ENCODE results near the gene RANBP3.

The RANBP3 gene

DNA sequence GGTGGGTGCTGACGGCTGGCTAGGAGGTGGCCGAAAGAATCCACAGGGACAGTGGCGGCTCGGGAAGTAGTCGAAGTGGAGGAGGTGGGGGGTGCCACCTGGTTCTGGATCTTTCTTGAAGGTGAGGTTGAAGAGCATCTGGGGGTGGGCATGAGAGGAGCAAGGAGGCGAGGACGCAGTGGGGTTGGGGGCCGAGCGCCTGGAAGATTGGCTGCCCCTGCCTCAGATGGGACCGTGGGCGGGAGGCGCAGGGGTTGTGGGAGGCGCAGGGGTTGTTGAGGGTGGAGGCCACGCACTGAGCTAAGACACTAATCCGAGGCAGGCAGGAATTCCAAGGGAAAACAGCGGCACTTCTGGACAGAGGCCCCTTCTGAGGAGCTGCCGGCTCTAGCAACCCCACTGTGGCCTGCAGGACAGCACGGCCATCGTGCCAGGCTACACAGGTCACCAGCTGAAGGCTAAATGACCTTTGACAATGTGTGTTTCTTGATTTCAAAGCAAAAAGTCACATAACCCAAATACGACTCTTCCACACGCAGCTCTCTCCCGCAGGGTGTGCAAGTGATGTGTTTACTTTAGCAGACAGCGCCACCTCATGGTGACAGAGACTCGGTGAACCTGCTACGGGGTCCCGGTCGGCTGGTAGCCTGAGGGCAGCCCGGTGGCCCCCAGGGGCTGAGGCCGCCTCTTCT, 44.1 kb upstream of the RANBP3 start:
- TF ChIP-seq, protein P1, sequence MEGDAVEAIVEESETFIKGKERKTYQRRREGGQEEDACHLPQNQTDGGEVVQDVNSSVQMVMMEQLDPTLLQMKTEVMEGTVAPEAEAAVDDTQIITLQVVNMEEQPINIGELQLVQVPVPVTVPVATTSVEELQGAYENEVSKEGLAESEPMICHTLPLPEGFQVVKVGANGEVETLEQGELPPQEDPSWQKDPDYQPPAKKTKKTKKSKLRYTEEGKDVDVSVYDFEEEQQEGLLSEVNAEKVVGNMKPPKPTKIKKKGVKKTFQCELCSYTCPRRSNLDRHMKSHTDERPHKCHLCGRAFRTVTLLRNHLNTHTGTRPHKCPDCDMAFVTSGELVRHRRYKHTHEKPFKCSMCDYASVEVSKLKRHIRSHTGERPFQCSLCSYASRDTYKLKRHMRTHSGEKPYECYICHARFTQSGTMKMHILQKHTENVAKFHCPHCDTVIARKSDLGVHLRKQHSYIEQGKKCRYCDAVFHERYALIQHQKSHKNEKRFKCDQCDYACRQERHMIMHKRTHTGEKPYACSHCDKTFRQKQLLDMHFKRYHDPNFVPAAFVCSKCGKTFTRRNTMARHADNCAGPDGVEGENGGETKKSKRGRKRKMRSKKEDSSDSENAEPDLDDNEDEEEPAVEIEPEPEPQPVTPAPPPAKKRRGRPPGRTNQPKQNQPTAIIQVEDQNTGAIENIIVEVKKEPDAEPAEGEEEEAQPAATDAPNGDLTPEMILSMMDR (conservative IDR thresholded peaks at IDR 0.05): peak; percentile 70
- H3K27ac ChIP-seq: peak overlapping the region; percentile 99

DNA sequence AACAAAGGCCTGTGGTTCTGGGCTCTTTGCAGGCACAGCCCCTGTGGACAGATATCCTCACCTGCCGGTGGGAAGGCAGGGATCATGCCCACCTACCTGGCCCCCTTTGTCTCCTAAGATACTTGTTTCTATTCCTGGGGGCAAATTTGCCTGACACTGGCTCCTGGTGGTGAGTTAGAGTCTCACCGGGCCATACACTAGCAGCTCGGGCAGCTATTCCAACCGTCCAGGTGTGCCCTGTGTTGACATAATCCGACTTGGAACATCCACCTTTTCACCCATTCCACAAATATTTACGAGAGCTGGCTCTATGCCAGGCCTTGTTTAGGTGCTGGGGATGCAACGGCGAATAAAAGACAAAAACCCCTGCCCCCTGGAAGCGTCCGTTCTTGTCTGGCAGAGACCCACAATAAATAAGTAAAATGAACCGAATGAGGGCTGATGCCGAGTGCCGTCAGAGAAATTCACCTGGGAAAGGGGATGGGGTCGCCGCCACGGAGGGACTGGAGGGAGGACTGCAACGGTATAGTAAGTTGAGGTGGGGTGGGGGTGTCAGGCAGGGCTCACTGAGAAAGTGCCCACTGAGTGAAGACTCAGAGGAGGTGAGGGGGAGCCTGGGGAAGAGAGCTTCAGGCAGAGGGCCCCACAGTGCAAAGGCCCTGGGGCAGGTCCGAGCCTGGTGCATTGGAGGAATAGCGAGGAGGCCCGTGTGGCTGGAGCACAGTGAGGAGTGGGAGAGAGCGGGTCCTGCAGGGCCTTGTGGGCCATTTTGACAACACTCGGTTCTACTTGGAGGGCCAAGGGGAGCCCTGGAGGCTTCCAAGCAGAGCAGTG, 43.2 kb upstream of the RANBP3 start:
- peak overlapping the region; percentile 99 for H3K27ac ChIP-seq
- TF ChIP-seq, protein P1 (conservative IDR thresholded peaks at IDR 0.05): peak; percentile 39

DNA sequence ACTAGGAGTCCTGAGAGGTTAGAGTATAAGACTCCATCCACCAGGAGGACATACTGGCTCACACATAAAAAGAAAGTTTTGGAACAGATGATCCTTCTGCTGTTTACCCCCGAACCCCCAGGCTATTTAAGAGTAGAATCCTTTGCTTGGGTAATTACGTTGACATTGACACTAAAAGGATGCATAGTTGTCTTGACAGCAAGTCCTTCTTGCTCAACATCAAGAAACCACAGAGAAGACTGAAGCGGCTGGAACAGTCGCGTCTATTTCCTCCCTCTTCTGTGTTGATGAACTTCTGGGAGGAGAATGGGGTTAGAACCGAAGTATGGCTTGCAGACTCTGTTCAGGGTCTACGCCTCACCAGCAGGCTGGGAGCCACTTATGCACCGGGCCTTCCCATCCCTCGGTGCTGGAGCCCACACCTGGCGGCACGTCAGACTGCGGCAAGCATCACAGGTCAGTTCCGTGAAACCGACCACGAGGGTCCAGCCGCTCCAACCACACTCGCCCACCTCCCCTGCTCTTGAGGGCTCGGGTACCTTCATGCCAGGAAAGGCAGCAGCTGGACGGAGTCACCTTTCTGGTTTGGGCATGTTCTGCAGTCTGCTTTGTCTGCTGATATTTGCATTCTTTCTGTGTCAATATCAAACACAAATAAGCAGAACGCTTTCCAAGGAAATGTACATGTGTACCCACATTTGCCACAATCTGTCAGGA, 42.4 kb upstream of the RANBP3 start:
- TF ChIP-seq, protein P1 (conservative IDR thresholded peaks at IDR 0.05): no peak

DNA sequence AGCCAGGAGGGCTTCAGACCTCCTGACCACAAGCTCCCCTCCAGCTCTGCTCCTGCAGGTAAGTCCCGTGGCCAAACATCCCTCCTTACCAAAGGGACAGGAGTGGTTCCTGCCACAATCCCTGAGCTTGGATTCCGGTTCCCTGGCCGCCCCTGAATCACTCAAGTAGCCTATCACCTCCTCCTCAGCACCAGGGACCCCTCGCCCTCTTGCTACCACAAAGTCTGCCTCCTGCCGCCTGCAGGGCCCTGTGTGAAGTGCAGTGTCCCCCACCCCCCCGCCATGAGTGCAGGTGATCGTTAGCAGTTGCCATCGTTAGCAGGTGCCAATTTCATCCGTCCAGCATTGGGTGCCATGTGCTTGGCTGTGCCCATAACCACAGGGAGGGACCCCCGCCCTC, 40.8 kb upstream of the RANBP3 start:
- H3K27ac ChIP-seq: peak overlapping the region; percentile 99; the same call in 1 of the 2 replicates
- TF ChIP-seq, protein P1 (conservative IDR thresholded peaks at IDR 0.05): no peak

More for the DNA sequence above, 42.4 kb upstream of the RANBP3 start:
- H3K27ac ChIP-seq: peak overlapping the region; percentile 99

DNA sequence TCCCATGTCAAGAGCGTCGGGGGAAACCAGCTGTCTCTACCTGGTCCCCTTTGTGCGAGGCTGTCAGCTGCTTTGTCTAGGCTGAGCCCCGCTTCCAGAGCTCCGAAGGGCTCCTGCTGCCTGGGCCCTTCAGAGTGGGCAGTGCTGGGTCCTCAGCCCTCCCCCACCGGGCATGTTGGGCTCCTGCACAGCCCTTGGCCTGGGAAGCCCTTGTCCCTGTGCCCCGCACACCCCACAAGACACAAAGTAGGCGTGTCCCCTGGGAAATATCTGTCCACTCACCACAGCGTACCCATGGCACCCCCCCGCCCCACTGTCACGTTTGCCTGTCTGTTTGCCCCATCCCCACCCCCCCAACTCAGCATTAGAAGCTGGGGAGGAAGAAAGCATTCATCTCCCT, 39.6 kb upstream of the RANBP3 start:
- H3K27ac ChIP-seq: no peak overlapping the region

DNA sequence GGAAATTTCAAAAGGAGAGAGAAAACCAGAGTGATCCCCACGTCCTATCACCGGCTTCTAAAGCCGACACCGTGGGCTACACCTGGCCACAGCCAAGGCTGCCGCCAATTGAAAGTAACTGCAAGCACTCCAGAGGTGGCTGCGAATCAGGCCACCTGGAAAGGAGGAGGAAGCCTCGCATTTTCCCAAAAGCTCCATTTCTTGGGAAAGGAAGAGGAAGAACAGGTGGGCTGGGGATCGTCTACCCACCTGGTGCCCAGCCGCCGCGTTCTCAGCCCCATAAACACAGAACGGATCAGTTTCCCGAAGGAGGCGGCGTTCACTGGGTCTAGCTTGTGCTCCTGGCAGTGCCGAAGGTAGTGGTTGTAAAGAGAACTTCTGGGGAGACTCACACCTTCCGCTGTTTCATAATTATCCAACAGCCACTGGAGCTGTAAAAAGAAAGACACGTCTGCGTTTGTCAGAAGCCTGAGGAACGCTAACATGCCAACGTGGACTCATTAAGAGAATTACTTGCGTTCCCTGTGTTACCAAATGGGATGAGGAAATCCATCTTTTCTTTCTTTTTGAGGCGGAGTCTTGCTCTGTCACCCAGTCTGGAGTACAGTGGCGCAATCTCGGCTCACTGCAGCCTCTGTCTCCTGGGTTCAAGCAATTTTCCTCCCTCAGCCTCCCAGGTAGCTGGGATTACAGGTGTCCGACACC, 38.1 kb upstream of the RANBP3 start:
- H3K27ac ChIP-seq: no peak overlapping the region
- TF ChIP-seq, protein P1 (conservative IDR thresholded peaks at IDR 0.05): no peak

More for the DNA sequence above, 39.6 kb upstream of the RANBP3 start:
- TF ChIP-seq, protein P1 (conservative IDR thresholded peaks at IDR 0.05): no peak

Data from VCaP (cell line).